IMR-90 (cell line): ENCODE data around the gene PTEN. TPM values are rescaled to one million over a fixed set of nuclear protein-coding genes. Genes with fewer than 3 reads are reported as not detected.

Experiments used
- ATAC-seq: fragments of 200-7000 bp; cut with Tn5 transposase; 2 replicates; pipeline ENCODE4 v1.9.1; 2020; ENCODE audit warnings: low read depth, mild to moderate bottlenecking, moderate library complexity
- BruUV-seq: library from RNA; stranded (reverse); fragments of 400-500 nt; replicated peaks from 2 replicates; lab custom pipeline; 2021; lab: Mats Ljungman, UMichigan
- CTCF ChIA-PET: fragments of 300-600 bp; formaldehyde crosslinking; extraction: SDS; loops from one replicate; lab custom pipeline; 2021; ENCODE audit warnings: antibody characterized with exemption; lab: Yijun Ruan, JAX
- POLR2A ChIA-PET: fragments of 300-600 bp; sonication (Branson Sonifier 250); formaldehyde crosslinking; loops from one replicate; lab custom pipeline; 2022; ENCODE audit warnings: antibody characterized with exemption; ENCODE audit not compliant: unreplicated experiment; lab: Charles Lee
- DNase-seq: peaks from one replicate; pipeline ENCODE4 v3.0.0; 2013
- H2AFZ ChIP-seq: replicated peaks from 2 replicates; pipeline ENCODE3; 2013; ENCODE audit warnings: low read length, mild to moderate bottlenecking; ENCODE audit not compliant: poor library complexity
- H2AK5ac ChIP-seq: 2 replicates; pipeline ENCODE4 v1.6.1; 2013; ENCODE audit warnings: low read depth, low read length, inconsistent platforms
- H2AK9ac ChIP-seq: replicated peaks from 2 replicates; pipeline ENCODE3; 2013; ENCODE audit warnings: mild to moderate bottlenecking, low read depth, low read length, moderate library complexity; ENCODE audit not compliant: poor library complexity
- H2BK120ac ChIP-seq: 2 replicates; pipeline ENCODE4 v1.6.1; 2013; ENCODE audit warnings: low read depth, low read length, inconsistent platforms
- H2BK15ac ChIP-seq: 3 replicates; pipeline ENCODE4 v1.6.1; 2013; ENCODE audit warnings: low read depth, low read length, inconsistent platforms
- H2BK20ac ChIP-seq: 2 replicates; pipeline ENCODE4 v1.6.1; 2013; ENCODE audit warnings: low read depth, mild to moderate bottlenecking, inconsistent platforms, low read length, moderate library complexity
- H2BK5ac ChIP-seq: 2 replicates; pipeline ENCODE4 v1.6.1; 2013; ENCODE audit warnings: mild to moderate bottlenecking, low read depth, low read length, inconsistent platforms; ENCODE audit not compliant: poor library complexity, severe bottlenecking
- H3K14ac ChIP-seq: replicated peaks from 2 replicates; pipeline ENCODE4 v1.6.1; 2013; ENCODE audit warnings: low read depth, low read length, inconsistent platforms
- H3K18ac ChIP-seq: 2 replicates; pipeline ENCODE4 v1.6.1; 2013; ENCODE audit warnings: low read depth, low read length, control low read depth
- H3K23ac ChIP-seq: 2 replicates; pipeline ENCODE4 v1.6.1; 2013; ENCODE audit warnings: low read depth, low read length, inconsistent platforms
- H3K27ac ChIP-seq: 2 replicates; pipeline ENCODE4 v1.5.1; 2013; ENCODE audit warnings: mild to moderate bottlenecking, control low read depth, low read length; ENCODE audit not compliant: insufficient read depth
- H3K27me3 ChIP-seq: 2 replicates; pipeline ENCODE4 v1.6.1; 2013; ENCODE audit warnings: low read length; ENCODE audit not compliant: control insufficient read depth, insufficient read depth
- H3K36me3 ChIP-seq: 2 replicates; pipeline ENCODE4 v1.6.1; 2013; ENCODE audit warnings: low read length, mixed read lengths; ENCODE audit not compliant: control insufficient read depth, insufficient read depth
- H3K4ac ChIP-seq: 2 replicates; pipeline ENCODE4 v1.6.1; 2013; ENCODE audit warnings: low read depth, low read length, inconsistent platforms
- H3K4me1 ChIP-seq: 2 replicates; pipeline ENCODE4 v1.6.1; 2013; ENCODE audit warnings: low read length, mixed read lengths; ENCODE audit not compliant: control insufficient read depth, insufficient read depth
- H3K4me2 ChIP-seq: 2 replicates; pipeline ENCODE4 v1.6.1; 2013; ENCODE audit warnings: low read depth, mild to moderate bottlenecking, control low read depth, low read length, moderate library complexity
- H3K4me3 ChIP-seq: 2 replicates; pipeline ENCODE4 v1.5.1; 2013; ENCODE audit warnings: low read depth, mild to moderate bottlenecking, control low read depth, low read length, moderate library complexity; ENCODE audit not compliant: insufficient read depth
- H3K56ac ChIP-seq: 2 replicates; pipeline ENCODE4 v1.6.1; 2013; ENCODE audit warnings: low read length, inconsistent platforms; ENCODE audit not compliant: insufficient read depth; ENCODE audit errors: extremely low read depth
- H3K79me1 ChIP-seq, 2 experiments: 2 replicates each; pipeline ENCODE4 v1.6.1; 2013; ENCODE audit warnings: low read length in 2 of 2, inconsistent platforms in 1 of 2, low read depth in 1 of 2
- H3K9ac ChIP-seq: 2 replicates; pipeline ENCODE4 v1.6.1; 2013; ENCODE audit warnings: low read depth, low read length, control low read depth
- H3K9me1 ChIP-seq: 2 replicates; pipeline ENCODE4 v1.6.1; 2013; ENCODE audit warnings: low read length, inconsistent platforms; ENCODE audit not compliant: insufficient read depth
- H3K9me3 ChIP-seq: 2 replicates; pipeline ENCODE4 v1.6.1; 2013; ENCODE audit warnings: low read length; ENCODE audit not compliant: control insufficient read depth, insufficient read depth
- H4K20me1 ChIP-seq: 2 replicates; pipeline ENCODE4 v1.6.1; 2013; ENCODE audit warnings: low read length, inconsistent platforms; ENCODE audit not compliant: insufficient read depth
- H4K5ac ChIP-seq: 2 replicates; pipeline ENCODE4 v1.6.1; 2013; ENCODE audit warnings: mild to moderate bottlenecking, low read depth, low read length, control low read depth
- H4K8ac ChIP-seq, 2 experiments: 2 replicates each; pipeline ENCODE4 v1.6.1; 2013; ENCODE audit warnings: low read depth in 2 of 2, low read length in 2 of 2, control low read depth in 1 of 2, inconsistent platforms in 1 of 2
- H4K91ac ChIP-seq: 2 replicates; pipeline ENCODE4 v1.6.1; 2013; ENCODE audit warnings: low read depth, low read length, inconsistent platforms; ENCODE audit not compliant: insufficient read depth
- CEBPB ChIP-seq: IDR thresholded peaks from 2 replicates; pipeline ENCODE4 v1.6.1; 2012; ENCODE audit warnings: low read depth, low read length, improper control_type of control experiment
- MAFK ChIP-seq: IDR thresholded peaks from 2 replicates; pipeline ENCODE4 v1.6.1; 2012; ENCODE audit warnings: low read depth, low read length, improper control_type of control experiment
- MXI1 ChIP-seq: IDR thresholded peaks from 2 replicates; pipeline ENCODE4 v1.6.1; 2012; ENCODE audit warnings: low read depth, mild to moderate bottlenecking, low read length, moderate library complexity, borderline replicate concordance
- WGBS, 2 experiments: methylation state at CpG; one replicate each; pipeline versions ENCODE4 v1.1.5 to v1.1.7; 2013; ENCODE audit warnings: missing lambda C conversion rate in 2 of 2; ENCODE audit not compliant: insufficient read length in 1 of 2; ENCODE audit errors: extremely low coverage in 2 of 2; 5-methylcytosine and 5-hydroxymethylcytosine counted together
- dilution Hi-C: fragments of 300-500 bp; cut with HindIII; formaldehyde crosslinking; loops from one replicate; pipeline ENCODE4 v1.14.3; 2018; ENCODE audit warnings: low sequenced_read_pairs; ENCODE audit not compliant: unreplicated experiment
- in situ Hi-C: fragments of 300-500 bp; cut with MboI; formaldehyde crosslinking; loops from 3 replicates; pipeline ENCODE4 v1.14.3; 2019; ENCODE audit warnings: low sequenced_read_pairs, inconsistent platforms, mixed read lengths
- intact Hi-C: fragments of 100-400 bp; cut with micrococcal nuclease; formaldehyde crosslinking; loops from 2 replicates; pipeline ENCODE4 v1.10.0; 2022
- polyA plus RNA-seq, 3 experiments: library from polyadenylated mRNA; depleted of rRNA; stranded (reverse); fragments of >200 nt; gene quantifications; 2 replicates each; pipeline ENCODE4 v1.2.3, GENCODE V29; 2012; ENCODE audit warnings: low replicate concordance in 1 of 3
- total RNA-seq: library from RNA; depleted of rRNA; stranded (reverse); fragments of >200 nt; gene quantifications from 2 replicates; pipeline ENCODE4 v1.2.3, GENCODE V29; 2012

The PTEN gene
- total and polyA plus RNA-seq, 2 of the 4 experiments (the other 2 are of a cell fraction): 12.0 to 38.9 TPM

GRCh38 chr10:87974769-87975168, 111.3 kb downstream of the PTEN start:
- 0 out of 2 replicates have a peak overlapping the region, but pooled peaks have one; percentile 0 for H3K14ac ChIP-seq
- no peaks in the 10 kb centered on the region for H4K20me1 ChIP-seq
- dilution Hi-C loops (no loop called here), intact Hi-C loops (loop anchor here (5.0 to 10.0 kb wide), 3 partner anchors 183 to 580 kb away; no protein-coding TSS in a partner anchor), in situ Hi-C loops (no loop called here)
- H4K91ac ChIP-seq: no peak overlapping the region
- no peaks in the 10 kb centered on the region for H3K36me3 ChIP-seq
- H3K27me3 ChIP-seq: no peaks in the 10 kb centered on the region
- no peak overlapping the region for H3K4ac ChIP-seq
- no peaks in the 10 kb centered on the region for H3K79me1 ChIP-seq
- peaks cover 3% of the 10 kb centered on the region; the same call in 1 of the 2 replicates for H3K4me1 ChIP-seq
- ChIA-PET POLR2A (no interaction called here), CTCF (no interaction called here)
- no peak overlapping the region for H2BK20ac ChIP-seq
- no peaks in the 10 kb centered on the region for H3K9me3 ChIP-seq
- H2BK15ac ChIP-seq: peak overlapping the region; percentile 42; the same call in 1 of the 3 replicates
- no peak overlapping the region for H4K5ac ChIP-seq
- H3K56ac ChIP-seq: no peak overlapping the region
- no peak overlapping the region for H2AK5ac ChIP-seq
- no peak for DNase-seq
- no peak overlapping the region for H2AFZ ChIP-seq
- no peak overlapping the region; the same call in 1 of the 2 replicates for H3K23ac ChIP-seq
- no peak for ATAC-seq
- H2BK120ac ChIP-seq: no peak overlapping the region
- no peak overlapping the region for H2BK5ac ChIP-seq
- no TSS peak for BruUV-seq
- H3K4me3 ChIP-seq: no peak overlapping the region
- no peak overlapping the region for H3K27ac ChIP-seq
- no peak overlapping the region for H2AK9ac ChIP-seq
- TF ChIP-seq MAFK: no peak
- no peak for TF ChIP-seq MXI1
- TF ChIP-seq CEBPB: no peak
- H4K8ac ChIP-seq: no peak overlapping the region; a peak in 1 of 4 replicates
- H3K18ac ChIP-seq: no peak overlapping the region
- no peak overlapping the region for H3K9ac ChIP-seq
- no peaks in the 10 kb centered on the region for H3K9me1 ChIP-seq
- WGBS, 2 experiments: no CpG with 5 or more reads among the region's 1 CpG
- no peak overlapping the region for H3K4me2 ChIP-seq
